HCT116 (cell line): ENCODE data around the gene TBPL1. TPM values are rescaled to one million over a fixed set of nuclear protein-coding genes. Genes with fewer than 3 reads are reported as not detected.

ENCODE experiments used
- ATAC-seq: fragments of 200-7000 bp; cut with Tn5 transposase; 2 replicates; pipeline ENCODE4 v1.9.1; 2020; ENCODE audit warnings: mild to moderate bottlenecking, moderate library complexity
- BruUV-seq: library from RNA; stranded (reverse); fragments of 400-500 nt; replicated peaks from 2 replicates; lab custom pipeline; 2021; lab: Mats Ljungman, UMichigan
- CTCF ChIA-PET: fragments of 300-600 bp; sonication (Branson Sonifier 250); formaldehyde crosslinking; loops from one replicate; lab custom pipeline; 2021; ENCODE audit warnings: antibody characterized with exemption; lab: Charles Lee
- POLR2A ChIA-PET: fragments of 300-600, 350-600 bp; sonication (Branson Sonifier 250); formaldehyde crosslinking; loops from one replicate; lab custom pipeline; 2021; ENCODE audit warnings: antibody characterized with exemption; lab: Charles Lee
- RAD21 ChIA-PET, 2 experiments: fragments of 300-600 bp; sonication (Branson Sonifier 250); formaldehyde crosslinking; loops; one replicate each; lab custom pipeline; 2023; ENCODE audit warnings: low total read pairs in 2 of 2; ENCODE audit not compliant: uncharacterized antibody in 2 of 2, unreplicated experiment in 2 of 2, low non-redundant PET in 1 of 2; lab: Charles Lee
- DNase-seq: peaks from one replicate; pipeline ENCODE4 v3.0.0-alpha.2; 2010; ENCODE audit warnings: low read depth, low spot score
- H2AFZ ChIP-seq: fragments of 200-600 bp; shearing (Covaris generic), sonication (generic); 2 replicates; pipeline ENCODE4 v1.6.1; 2017; ENCODE audit warnings: low read depth, mixed run types, mixed read lengths, antibody characterized with exemption, low read length; ENCODE audit not compliant: poor library complexity, severe bottlenecking
- H3K27ac ChIP-seq: 2 replicates; pipeline ENCODE4 v1.5.1; 2012; ENCODE audit warnings: low read depth, low read length
- H3K27me3 ChIP-seq: fragments of 200-600 bp; sonication (generic); 2 replicates; pipeline ENCODE4 v1.6.1; 2016; ENCODE audit warnings: mixed run types, low read length, mixed read lengths; ENCODE audit not compliant: insufficient read depth
- H3K36me3 ChIP-seq, 2 experiments: fragments of 200-500 bp in 1 of 2; fragments of 200-600 bp in 1 of 2; sonication (Bioruptor generic) in 1 of 2; sonication (generic) in 1 of 2; 2 replicates each; pipeline versions ENCODE4 v1.5.1 to v1.6.1; 2014 to 2016; ENCODE audit warnings: low read length in 2 of 2, inconsistent platforms in 1 of 2, mixed read lengths in 1 of 2, mixed run types in 1 of 2; ENCODE audit not compliant: insufficient read depth in 2 of 2, control insufficient read depth in 1 of 2
- H3K4me1 ChIP-seq, 2 experiments: fragments of 200-600 bp in 1 of 2; sonication (generic) in 1 of 2; 2 replicates each; pipeline versions ENCODE4 v1.5.1 to v1.6.1; 2012 to 2017; ENCODE audit warnings: low read length in 2 of 2, inconsistent platforms in 1 of 2, mild to moderate bottlenecking in 1 of 2, mixed read lengths in 1 of 2, mixed run types in 1 of 2, moderate library complexity in 1 of 2; ENCODE audit not compliant: insufficient read depth in 2 of 2, control insufficient read depth in 1 of 2
- H3K4me2 ChIP-seq: fragments of 200-600 bp; sonication (generic); 2 replicates; pipeline ENCODE4 v1.6.1; 2017; ENCODE audit warnings: mixed run types, low read length, mixed read lengths
- H3K4me3 ChIP-seq, 2 experiments: fragments of 200-600 bp in 1 of 2; sonication (generic) in 1 of 2; replicated peaks in 1 of 2; 2 replicates each; pipeline ENCODE4 v1.5.1; 2011 to 2016; ENCODE audit warnings: low read length in 2 of 2, control low read depth in 1 of 2, low read depth in 1 of 2, mild to moderate bottlenecking in 1 of 2, mixed read lengths in 1 of 2, mixed run types in 1 of 2
- H3K79me2 ChIP-seq: fragments of 200-600 bp; sonication (generic); 2 replicates; pipeline ENCODE4 v1.6.1; 2017; ENCODE audit warnings: mild to moderate bottlenecking, mixed run types, low read length, moderate library complexity, mixed read lengths; ENCODE audit not compliant: insufficient read depth
- H3K9ac ChIP-seq: fragments of 200-600 bp; sonication (generic); 2 replicates; pipeline ENCODE4 v1.6.1; 2016; ENCODE audit warnings: low read length, mixed read lengths
- H3K9me2 ChIP-seq: fragments of 200-600 bp; sonication (generic), shearing (Covaris generic); 2 replicates; pipeline ENCODE4 v1.6.1; 2017; ENCODE audit warnings: mixed run types, mild to moderate bottlenecking, moderate library complexity; ENCODE audit not compliant: insufficient read depth
- H3K9me3 ChIP-seq, 2 experiments: fragments of 200-500 bp in 1 of 2; fragments of 200-600 bp in 1 of 2; sonication (Bioruptor generic) in 1 of 2; sonication (generic) in 1 of 2; 2 replicates each; pipeline ENCODE4 v1.6.1; 2014 to 2017; ENCODE audit warnings: low read length in 2 of 2, mixed read lengths in 2 of 2, inconsistent platforms in 1 of 2, low read depth in 1 of 2, mild to moderate bottlenecking in 1 of 2, mixed run types in 1 of 2, moderate library complexity in 1 of 2; ENCODE audit not compliant: control insufficient read depth in 1 of 2, insufficient read depth in 1 of 2
- H4K20me1 ChIP-seq: fragments of 200-600 bp; sonication (generic), shearing (Covaris generic); 2 replicates; pipeline ENCODE4 v1.6.1; 2017; ENCODE audit warnings: mixed run types, mild to moderate bottlenecking, moderate library complexity; ENCODE audit not compliant: insufficient read depth
- CBX3 ChIP-seq: IDR thresholded peaks from 2 replicates; pipeline ENCODE4 v1.6.1; 2012; ENCODE audit warnings: low read depth
- CEBPB ChIP-seq: IDR thresholded peaks from 2 replicates; pipeline ENCODE4 v1.6.1; 2012; ENCODE audit warnings: low read depth
- EGR1 ChIP-seq: IDR thresholded peaks from 2 replicates; pipeline ENCODE4 v1.6.1; 2012; ENCODE audit warnings: low read depth
- ELF1 ChIP-seq: IDR thresholded peaks from 2 replicates; pipeline ENCODE4 v1.6.1; 2012; ENCODE audit warnings: low read depth, borderline replicate concordance
- EZH2 ChIP-seq: fragments of 200-600 bp; sonication (generic); IDR thresholded peaks from 2 replicates; pipeline ENCODE4 v1.6.1; 2017; ENCODE audit warnings: antibody characterized with exemption, mixed run types
- EZH2phosphoT487 ChIP-seq: fragments of 200-600 bp; IDR thresholded peaks from 2 replicates; pipeline ENCODE4 v1.6.1; 2018; ENCODE audit warnings: antibody characterized with exemption, borderline replicate concordance
- FOSL1 ChIP-seq: IDR thresholded peaks from 2 replicates; pipeline ENCODE4 v1.6.1; 2012; ENCODE audit warnings: low read depth
- JUND ChIP-seq: IDR thresholded peaks from 2 replicates; pipeline ENCODE4 v1.6.1; 2012
- POLR2AphosphoS5 ChIP-seq: IDR thresholded peaks from 2 replicates; pipeline ENCODE4 v1.6.1; 2011; ENCODE audit warnings: mild to moderate bottlenecking, low read depth, low read length, moderate library complexity
- RAD21 ChIP-seq: IDR thresholded peaks from 2 replicates; pipeline ENCODE4 v1.6.1; 2012; ENCODE audit warnings: low read depth, mild to moderate bottlenecking
- SIN3A ChIP-seq: IDR thresholded peaks from 2 replicates; pipeline ENCODE4 v1.6.1; 2012; ENCODE audit warnings: low read depth
- SP1 ChIP-seq: IDR thresholded peaks from 2 replicates; pipeline ENCODE4 v1.6.1; 2012; ENCODE audit warnings: low read depth
- SRF ChIP-seq: IDR thresholded peaks from 2 replicates; pipeline ENCODE4 v1.6.1; 2012; ENCODE audit warnings: low read depth
- TCF7L2 ChIP-seq: IDR thresholded peaks from 2 replicates; pipeline ENCODE4 v1.7.0; 2011; ENCODE audit warnings: borderline replicate concordance, inconsistent platforms; ENCODE audit not compliant: insufficient read depth, insufficient read length; ENCODE audit errors: extremely low read depth
- YY1 ChIP-seq: IDR thresholded peaks from 2 replicates; pipeline ENCODE4 v1.6.1; 2011; ENCODE audit warnings: low read length, low read depth, moderate library complexity, mild to moderate bottlenecking; ENCODE audit not compliant: insufficient replicate concordance; ENCODE audit errors: extremely low read depth
- ZNF274 ChIP-seq: fragments of 200-500 bp; sonication (Bioruptor generic); IDR thresholded peaks from 2 replicates; pipeline ENCODE4 v1.6.1; 2014; ENCODE audit warnings: mild to moderate bottlenecking, low read depth, low read length, inconsistent platforms
- intact Hi-C: fragments of 100-400 bp; cut with micrococcal nuclease; formaldehyde crosslinking; loops from 2 replicates; pipeline ENCODE4 v1.10.0; 2022
- total RNA-seq: library from RNA; stranded (reverse); gene quantifications from one replicate; pipeline ENCODE4 v1.2.1, GENCODE V29; 2021; ENCODE audit not compliant: unreplicated experiment
- TF ChIP-seq, protein P1 (sequence below): IDR thresholded peaks from 2 replicates; pipeline ENCODE4 v1.6.1; 2012
- TF ChIP-seq, protein P2 (sequence below): IDR thresholded peaks from 2 replicates; pipeline ENCODE4 v1.6.1; 2012; ENCODE audit warnings: low read depth
- TF ChIP-seq, protein P3 (sequence below): IDR thresholded peaks from 2 replicates; pipeline ENCODE4 v1.6.1; 2011; ENCODE audit warnings: mild to moderate bottlenecking, low read length, moderate library complexity; ENCODE audit not compliant: insufficient replicate concordance; ENCODE audit errors: extremely low read depth
- TF ChIP-seq, protein P4 (sequence below): IDR thresholded peaks from 2 replicates; pipeline ENCODE4 v1.6.1; 2012

Gene TBPL1
- total RNA-seq, 1 experiment from 2014 or later = 34.9 TPM

DNA sequence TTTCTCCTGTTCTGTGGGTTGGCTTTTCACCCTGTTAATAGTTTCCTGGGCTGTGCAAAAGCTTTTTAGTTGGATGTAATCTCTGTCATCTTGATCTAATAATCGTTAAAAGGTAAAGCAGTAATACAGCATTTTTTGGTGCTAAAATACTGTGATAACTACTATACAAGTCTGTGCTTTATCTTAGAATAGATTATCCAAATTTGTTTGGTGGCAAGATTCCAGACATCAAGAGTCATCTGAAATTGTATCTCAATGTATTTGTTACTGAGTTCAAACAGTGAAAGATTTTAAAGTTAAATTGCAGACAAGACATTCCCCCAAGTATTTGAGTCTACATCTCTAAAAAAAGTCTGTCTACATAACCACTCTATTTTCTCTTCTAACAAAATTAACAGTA is 18.8 kb downstream of the TBPL1 start (continued):
- no peak for TF ChIP-seq EZH2phosphoT487
- TF ChIP-seq POLR2AphosphoS5 = no peak
- no peak for TF ChIP-seq JUND

DNA sequence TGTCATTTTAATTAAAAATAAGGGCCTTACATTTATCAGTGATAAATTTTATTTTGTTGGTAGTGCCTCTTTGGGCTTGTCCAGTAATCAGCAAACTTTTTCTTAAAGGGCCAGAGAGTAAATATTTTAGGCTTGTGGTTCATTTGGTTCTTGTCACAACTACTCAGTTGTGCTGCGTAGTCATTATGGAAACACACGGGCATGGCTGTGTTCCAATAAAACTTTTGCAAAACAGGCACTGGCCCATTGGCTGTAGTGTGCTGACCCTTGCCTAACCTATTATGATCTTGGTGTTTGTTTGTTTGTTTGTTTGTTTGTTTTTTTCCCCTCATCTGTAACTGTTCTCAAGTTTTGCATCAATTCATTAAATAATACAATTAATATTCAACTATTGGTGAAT is 19.4 kb downstream of the TBPL1 start:
- ChIA-PET CTCF (interaction anchor here (0.5 to 2.4 kb wide), 4 partner anchors 29 to 125 kb away, joined by 3 to 31 read pairs (median 10); no protein-coding TSS in a partner anchor), POLR2A (no interaction called here), RAD21 (interaction anchor here (1.2 to 1.4 kb wide), 3 partner anchors 91 to 125 kb away, joined by 4 read pairs; no protein-coding TSS in a partner anchor)
- Histone ChIP-seq H3K36me3 (no peaks in the 10 kb centered on the region), H3K27me3 (no peaks in the 10 kb centered on the region), H3K9me3 (no peaks in the 10 kb centered on the region), H3K4me2 (no peak overlapping the region), H3K9ac (no peak overlapping the region), H3K79me2 (peaks cover 87% of the 10 kb centered on the region), H3K4me3 (no peak overlapping the region), H4K20me1 (no peaks in the 10 kb centered on the region), H2AFZ (no peak overlapping the region), H3K9me2 (no peaks in the 10 kb centered on the region), H3K4me1 (peaks cover 10 to 17% of the 10 kb centered on the region in 2 experiments), H3K27ac (no peak overlapping the region)
- ATAC-seq (no peak), DNase-seq (no peak)
- TF ChIP-seq, protein P1, sequence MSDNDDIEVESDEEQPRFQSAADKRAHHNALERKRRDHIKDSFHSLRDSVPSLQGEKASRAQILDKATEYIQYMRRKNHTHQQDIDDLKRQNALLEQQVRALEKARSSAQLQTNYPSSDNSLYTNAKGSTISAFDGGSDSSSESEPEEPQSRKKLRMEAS = no peak
- TF ChIP-seq FOSL1 (no peak), EGR1 (no peak), RAD21 (no peak), CEBPB (no peak), JUND (no peak), ELF1 (no peak), ZNF274 (no peak), CBX3 (no peak), SP1 (no peak), YY1 (no peak), SIN3A (no peak), EZH2 (no peak), SRF (no peak), TCF7L2 (no peak)
- TF ChIP-seq, protein P2, sequence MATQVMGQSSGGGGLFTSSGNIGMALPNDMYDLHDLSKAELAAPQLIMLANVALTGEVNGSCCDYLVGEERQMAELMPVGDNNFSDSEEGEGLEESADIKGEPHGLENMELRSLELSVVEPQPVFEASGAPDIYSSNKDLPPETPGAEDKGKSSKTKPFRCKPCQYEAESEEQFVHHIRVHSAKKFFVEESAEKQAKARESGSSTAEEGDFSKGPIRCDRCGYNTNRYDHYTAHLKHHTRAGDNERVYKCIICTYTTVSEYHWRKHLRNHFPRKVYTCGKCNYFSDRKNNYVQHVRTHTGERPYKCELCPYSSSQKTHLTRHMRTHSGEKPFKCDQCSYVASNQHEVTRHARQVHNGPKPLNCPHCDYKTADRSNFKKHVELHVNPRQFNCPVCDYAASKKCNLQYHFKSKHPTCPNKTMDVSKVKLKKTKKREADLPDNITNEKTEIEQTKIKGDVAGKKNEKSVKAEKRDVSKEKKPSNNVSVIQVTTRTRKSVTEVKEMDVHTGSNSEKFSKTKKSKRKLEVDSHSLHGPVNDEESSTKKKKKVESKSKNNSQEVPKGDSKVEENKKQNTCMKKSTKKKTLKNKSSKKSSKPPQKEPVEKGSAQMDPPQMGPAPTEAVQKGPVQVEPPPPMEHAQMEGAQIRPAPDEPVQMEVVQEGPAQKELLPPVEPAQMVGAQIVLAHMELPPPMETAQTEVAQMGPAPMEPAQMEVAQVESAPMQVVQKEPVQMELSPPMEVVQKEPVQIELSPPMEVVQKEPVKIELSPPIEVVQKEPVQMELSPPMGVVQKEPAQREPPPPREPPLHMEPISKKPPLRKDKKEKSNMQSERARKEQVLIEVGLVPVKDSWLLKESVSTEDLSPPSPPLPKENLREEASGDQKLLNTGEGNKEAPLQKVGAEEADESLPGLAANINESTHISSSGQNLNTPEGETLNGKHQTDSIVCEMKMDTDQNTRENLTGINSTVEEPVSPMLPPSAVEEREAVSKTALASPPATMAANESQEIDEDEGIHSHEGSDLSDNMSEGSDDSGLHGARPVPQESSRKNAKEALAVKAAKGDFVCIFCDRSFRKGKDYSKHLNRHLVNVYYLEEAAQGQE = no peak
- TF ChIP-seq, protein P3, sequence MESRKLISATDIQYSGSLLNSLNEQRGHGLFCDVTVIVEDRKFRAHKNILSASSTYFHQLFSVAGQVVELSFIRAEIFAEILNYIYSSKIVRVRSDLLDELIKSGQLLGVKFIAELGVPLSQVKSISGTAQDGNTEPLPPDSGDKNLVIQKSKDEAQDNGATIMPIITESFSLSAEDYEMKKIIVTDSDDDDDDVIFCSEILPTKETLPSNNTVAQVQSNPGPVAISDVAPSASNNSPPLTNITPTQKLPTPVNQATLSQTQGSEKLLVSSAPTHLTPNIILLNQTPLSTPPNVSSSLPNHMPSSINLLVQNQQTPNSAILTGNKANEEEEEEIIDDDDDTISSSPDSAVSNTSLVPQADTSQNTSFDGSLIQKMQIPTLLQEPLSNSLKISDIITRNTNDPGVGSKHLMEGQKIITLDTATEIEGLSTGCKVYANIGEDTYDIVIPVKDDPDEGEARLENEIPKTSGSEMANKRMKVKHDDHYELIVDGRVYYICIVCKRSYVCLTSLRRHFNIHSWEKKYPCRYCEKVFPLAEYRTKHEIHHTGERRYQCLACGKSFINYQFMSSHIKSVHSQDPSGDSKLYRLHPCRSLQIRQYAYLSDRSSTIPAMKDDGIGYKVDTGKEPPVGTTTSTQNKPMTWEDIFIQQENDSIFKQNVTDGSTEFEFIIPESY = no peak
- TF ChIP-seq, protein P4, sequence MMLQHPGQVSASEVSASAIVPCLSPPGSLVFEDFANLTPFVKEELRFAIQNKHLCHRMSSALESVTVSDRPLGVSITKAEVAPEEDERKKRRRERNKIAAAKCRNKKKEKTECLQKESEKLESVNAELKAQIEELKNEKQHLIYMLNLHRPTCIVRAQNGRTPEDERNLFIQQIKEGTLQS = no peak
- intact Hi-C loops = no loop called here
- no TSS peak for BruUV-seq
